HG03442 (cell line): ENCODE results near the gene VTA1.
A peak's percentile ranks its signal among the peaks of the same experiment; 100 is the strongest.
"Not testable (repeated sequence)": the region's sequence is repeated elsewhere in the genome, so short reads cannot be mapped to it uniquely, and the experiment has no call there.

Source experiments
- ATAC-seq: cut with Tn5 transposase; IDR thresholded peaks from one replicate; pipeline ENCODE4 v1.9.1; 2021; ENCODE audit warnings: mild to moderate bottlenecking, moderate library complexity; ENCODE audit not compliant: unreplicated experiment

Gene VTA1, protein sequence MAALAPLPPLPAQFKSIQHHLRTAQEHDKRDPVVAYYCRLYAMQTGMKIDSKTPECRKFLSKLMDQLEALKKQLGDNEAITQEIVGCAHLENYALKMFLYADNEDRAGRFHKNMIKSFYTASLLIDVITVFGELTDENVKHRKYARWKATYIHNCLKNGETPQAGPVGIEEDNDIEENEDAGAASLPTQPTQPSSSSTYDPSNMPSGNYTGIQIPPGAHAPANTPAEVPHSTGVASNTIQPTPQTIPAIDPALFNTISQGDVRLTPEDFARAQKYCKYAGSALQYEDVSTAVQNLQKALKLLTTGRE

DNA sequence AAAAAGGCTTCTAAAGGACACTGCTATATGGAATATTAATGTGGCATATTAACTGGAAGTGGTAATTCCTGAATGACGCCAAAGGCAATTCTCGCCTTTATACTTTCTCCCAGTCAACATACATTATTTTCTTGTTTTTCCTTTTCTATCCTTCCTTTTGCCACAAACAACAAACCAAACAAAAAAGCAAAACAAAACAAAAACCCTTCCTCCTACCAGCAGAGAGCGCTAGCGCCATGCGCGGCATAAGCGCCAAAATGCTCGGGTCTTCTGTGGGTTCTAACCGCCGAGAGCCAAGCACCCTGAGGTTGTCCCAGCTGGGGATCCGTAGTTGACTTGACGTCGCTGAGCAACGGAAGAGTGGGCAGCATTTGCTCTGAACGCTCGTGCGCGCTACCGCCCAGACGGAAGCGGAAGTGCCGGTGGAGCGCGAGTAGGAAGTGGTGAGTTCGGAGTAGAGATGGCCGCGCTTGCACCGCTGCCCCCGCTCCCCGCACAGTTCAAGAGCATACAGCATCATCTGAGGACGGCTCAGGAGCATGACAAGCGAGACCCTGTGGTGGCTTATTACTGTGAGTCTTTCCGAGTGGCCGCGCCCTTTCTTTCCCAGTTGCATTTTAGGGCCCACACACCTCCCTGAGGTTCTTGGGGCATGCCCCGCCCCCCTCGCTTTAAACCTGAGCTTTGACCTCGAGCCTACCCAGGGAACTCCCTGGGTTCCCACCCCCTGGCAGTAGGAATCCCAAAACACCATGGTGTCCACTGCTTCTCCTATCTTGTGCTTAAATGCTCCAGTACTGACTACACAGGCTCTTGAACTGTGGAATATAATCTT is at the start of gene VTA1, which contains the start of gene NMBR:
TSS of gene VTA1 (plus strand) at position 436 of the 835 bp plus-strand sequence. CDS start at position 461, 25 bp downstream.
TSS of gene NMBR (minus strand) at position 295 of the 835 bp plus-strand sequence. CDS start 58,464 bp downstream, outside the sequence.
- ATAC-seq, result peak; percentile 100

DNA sequence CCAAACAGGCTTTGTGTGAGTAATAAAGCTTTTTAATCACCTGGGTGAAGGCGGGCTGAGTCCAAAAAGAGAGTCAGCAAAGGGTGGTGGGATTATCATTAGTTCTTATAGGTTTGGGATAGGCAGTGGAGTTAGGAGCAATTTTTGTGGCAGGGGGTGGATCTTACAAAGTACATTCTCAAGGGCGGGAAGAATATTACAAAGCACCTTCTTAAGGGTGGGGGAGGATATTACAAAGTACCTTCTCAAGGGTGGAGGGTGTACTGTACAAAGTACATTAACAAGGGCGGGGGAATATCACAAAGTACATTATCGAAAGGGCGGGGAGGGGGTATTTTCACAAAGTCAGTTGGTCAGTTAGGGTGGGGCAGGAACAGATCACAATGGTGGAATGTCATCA is 42.2 kb upstream of the VTA1 start:
- not testable (repeated sequence) for ATAC-seq

DNA sequence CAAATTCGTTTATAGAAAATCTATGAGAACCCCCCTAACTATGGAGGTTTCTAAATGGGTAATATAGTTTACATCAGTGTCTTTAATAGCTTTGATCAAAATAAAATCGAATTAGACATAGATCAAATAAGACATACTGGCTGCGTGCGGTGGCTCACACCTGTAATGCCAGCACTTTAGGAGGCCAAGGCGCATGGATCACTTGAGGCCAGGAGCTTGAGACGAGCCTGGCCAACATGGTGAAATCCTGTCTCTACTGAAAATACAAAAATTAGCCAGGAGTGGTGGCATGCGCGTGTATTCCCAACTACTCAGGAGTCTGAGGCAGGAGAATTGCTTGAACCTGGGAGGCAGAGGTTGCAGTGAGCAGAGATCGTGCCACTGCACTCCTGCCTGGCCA is 36.2 kb upstream of the VTA1 start:
- not testable (repeated sequence) for ATAC-seq

DNA sequence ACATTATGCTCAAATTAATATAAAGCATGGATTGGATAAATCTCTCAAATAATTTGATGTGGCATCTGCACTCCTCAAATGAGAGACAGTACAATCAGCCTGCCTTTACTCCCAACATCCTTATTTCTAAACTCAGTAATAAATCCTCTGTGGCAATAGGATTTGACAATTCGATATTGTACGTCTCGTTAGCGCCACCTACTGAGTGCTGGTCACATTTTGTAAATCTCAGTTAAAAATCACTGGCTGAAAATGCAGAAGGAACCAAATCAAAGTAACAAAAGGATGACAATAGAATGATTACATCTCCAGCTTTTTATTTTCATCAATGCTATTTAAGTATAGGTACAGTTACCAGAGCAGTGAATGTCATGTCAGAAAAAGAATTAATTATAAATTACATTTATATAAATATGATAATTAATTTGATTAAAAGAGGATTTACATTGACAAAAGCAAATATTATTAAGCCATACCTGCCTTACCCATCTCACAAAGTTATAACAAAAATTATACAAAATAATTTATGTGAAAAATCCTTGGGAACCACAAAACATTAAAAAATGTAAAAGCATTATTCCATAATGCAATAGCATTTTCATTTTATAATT is 34.5 kb upstream of the VTA1 start:
- peak; percentile 60 for ATAC-seq

DNA sequence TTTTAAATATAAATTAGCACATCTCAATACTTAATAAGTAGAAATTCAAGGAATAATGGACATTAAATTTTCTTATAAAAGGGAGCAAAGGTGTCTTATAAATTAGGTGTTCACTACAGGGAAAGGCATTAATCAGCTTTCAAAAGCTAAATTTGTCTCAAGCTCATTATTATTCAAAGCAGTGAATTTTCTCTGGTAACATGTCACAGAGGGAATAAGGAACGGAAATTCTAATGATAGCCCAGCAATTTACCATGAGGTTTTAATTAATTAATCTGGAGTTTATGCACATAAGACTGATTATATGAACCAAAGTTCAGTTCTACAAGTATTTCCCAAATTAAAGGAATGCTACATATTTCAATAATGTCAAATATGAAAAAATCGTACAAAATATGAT is 29.7 kb upstream of the VTA1 start:
- no peak for ATAC-seq

DNA sequence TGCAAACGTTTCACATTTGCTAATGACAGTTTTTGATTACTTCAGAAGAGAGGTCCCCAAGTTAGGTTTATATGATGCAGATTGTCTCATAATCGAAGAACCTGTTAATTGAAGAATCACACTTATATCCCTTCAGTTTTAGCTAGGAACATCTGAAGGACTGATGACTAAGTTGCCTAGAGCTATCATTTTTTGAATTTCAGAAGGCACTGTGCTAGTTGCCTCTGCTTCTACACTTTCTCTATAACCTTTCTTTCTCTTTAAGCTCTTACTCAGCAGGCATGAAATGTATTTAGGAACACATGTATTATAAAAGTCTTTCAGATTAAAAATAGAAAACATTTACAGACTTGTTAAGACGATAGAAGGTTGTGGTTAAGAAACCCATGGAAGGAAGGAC is 28.7 kb upstream of the VTA1 start:
- no peak for ATAC-seq

DNA sequence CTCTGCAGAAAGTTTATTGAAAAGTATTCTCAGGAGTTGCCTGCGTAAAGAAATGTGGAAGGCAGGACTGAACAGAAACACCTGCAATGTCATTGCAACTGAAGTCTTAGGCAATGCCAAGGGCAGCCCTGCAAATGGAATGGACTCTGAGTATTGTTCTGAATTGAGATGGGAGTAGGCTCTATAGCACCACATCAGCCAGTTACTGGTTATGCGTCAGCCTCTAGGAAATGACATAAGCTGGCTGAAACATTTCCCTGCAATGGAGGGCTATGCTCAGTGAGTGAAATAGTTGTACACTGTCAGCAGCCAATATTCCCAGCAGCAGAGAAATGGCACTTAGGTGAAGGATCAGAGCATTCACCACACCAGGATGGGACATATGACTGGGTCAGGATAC is 28.1 kb upstream of the VTA1 start:
- ATAC-seq, result no peak

DNA sequence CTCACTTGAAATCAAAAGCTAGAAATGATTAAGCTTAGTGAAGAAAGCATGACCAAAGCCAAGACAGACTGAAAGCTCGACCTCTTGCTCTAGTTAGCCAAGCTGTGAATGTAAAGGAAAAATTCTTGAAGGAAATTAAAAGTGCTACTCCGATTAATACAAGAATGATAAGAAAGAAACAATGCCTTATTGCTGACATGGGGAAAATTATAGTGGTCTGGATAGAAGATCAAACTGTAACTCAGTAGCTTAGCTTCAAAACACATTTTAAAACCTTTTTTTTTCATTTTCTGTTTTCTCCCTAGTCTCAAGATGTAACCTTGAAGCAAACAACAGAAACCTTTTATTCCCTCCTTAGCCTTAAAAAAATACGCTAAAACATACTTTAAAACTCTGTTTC is 25.7 kb upstream of the VTA1 start:
- ATAC-seq, result no peak

DNA sequence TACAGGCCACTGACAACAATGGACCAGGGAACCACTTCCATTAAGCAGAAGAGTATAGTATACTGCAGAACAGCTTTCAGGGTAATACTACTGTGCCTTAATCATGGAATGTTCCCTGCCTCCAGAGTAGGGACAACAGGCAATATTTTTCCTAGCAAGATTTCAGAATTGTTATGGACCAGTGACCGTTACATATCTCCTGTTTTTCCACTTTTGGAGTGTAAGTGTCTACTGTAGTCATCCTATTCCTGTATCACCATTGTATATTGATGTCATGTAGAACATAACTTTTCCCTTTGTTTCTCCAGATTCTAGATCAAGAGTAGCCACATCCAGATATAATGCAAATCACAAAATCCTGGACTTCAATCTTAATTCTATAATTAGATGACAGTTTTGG is 16.2 kb upstream of the VTA1 start:
- no peak for ATAC-seq

DNA sequence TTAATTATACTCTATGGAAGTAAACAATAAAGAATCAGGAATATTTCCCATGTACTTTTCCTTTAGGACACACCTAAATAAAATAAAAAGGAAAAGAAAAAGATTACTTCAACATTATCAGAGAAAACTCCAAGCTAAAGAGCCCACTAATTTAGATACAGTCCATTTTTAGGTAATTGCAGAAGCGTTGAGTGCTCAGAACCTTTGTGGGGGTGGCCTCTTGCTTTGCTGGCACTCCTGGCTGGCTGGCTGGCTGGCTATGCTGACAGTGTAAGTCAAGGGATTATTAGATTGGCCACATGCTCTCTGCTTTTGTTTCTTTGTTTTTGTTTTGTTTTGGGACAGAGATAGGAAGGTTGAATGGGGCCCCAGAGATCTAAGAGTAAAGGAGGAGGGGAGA is 14.4 kb upstream of the VTA1 start, which contains the start of gene GJE1:
TSS of gene GJE1 (plus strand) at position 301 of the 400 bp plus-strand sequence. CDS start 234 bp downstream, outside the sequence.
- ATAC-seq, result no peak

DNA sequence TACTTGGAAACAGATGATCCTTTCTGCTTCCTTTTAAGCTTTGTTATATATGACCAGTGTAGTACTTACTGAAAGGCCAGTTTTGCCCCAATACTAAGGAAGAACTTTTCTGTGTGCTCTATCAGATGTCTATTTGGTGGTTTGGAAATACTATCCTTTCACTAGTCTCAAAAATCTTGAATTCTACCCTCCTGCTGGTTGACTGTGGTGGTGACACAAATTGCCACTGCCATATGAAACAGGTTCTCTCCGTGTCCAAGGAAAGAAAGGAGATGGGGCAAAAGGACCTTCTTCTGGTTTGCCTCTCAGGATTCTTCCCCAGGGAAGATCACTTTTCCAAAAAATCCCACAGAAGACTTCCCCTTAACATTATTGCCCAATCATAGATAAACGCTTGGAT is 8.2 kb upstream of the VTA1 start:
- no peak for ATAC-seq

DNA sequence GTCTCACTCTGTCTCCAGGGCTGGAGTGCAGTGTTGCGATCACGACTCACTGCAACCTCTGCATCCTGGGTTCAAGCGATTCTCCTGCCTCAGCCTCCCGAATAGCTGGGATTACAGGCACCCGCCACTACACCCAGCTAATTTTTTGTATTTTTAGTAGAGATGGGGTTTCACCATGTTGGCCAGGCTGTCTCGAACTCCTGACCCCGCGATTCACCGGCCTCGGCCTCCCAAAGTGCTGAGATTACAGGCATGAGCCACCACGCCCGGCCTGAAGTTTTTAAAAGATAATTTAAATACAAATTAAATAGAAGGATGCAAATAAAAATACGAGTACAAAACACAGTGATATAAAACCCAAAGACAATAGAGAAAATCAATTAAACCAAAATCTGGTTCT is 5.5 kb upstream of the VTA1 start:
- ATAC-seq, result not testable (repeated sequence)

DNA sequence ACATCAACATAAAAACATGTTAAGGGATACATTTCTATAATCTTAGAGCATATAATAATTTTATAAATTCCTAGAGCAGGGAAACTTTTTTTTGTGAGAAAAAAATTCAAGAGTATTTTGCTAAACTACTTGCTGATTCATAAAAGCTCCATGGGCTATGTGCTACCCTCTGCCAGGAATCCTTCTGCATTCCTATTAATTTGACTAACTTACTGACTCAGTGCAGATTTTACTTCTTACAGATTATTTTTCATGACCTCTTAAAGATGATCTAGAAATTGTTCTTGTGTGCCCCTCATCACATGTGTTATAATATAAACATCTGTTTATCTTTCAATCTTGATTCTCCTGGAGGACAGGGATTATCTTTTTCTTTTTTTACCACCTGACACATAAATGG is 5.7 kb downstream of the VTA1 start:
- ATAC-seq, result no peak

DNA sequence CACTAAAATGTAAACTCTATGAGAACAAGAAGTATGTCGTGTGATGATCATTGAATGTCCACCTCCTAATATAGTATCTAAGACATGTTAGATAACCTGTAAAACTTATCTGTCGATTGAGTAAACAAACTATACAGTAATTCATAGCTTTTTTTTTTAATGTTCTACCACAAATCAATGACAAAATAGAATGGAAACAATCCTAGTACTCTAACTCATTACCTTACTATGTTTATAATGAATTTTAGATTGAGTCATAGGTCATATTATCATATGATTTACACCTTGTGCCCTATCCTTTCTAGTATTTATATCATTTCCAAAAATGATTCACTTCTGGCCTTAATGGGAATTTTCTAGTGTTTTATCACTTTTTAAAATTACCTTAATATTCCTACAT is 6.1 kb downstream of the VTA1 start:
- no peak for ATAC-seq

DNA sequence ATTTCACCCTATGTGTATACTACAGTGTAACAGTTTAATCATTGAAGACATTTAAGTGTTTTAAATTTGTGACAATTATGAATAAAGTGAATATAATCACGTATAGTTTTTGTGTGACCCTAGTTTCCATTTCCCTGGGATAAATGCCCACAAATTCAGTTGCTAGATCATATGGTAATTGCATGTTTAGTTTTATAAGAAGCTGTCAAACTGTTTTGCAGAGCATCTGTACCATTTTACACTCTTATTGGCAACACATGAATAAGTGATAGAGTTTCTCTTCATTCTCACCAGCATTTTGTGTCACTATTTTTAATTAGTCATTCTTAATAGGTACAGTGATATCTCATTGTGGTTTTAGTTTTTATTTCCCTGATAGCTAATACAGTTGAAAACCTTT is 7.3 kb downstream of the VTA1 start:
- ATAC-seq, result no peak

DNA sequence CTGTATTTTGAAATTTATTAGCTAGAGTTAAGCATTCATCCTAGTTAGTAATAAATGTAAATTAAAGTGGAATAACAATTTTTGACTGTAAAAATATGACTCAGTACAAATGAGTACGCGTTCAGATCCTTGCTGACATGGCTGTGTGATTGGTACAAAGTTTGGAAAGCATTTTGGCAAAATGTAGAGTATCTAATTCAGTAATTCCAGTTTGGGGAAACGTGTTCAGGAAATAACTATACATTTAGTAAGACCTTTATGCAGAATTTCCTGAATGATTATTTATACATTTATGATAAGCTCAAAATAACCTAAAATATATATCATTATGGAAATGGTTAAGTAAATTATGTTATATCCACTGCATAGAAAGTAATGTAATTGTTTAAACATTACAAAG is 8.0 kb downstream of the VTA1 start:
- ATAC-seq, result no peak

DNA sequence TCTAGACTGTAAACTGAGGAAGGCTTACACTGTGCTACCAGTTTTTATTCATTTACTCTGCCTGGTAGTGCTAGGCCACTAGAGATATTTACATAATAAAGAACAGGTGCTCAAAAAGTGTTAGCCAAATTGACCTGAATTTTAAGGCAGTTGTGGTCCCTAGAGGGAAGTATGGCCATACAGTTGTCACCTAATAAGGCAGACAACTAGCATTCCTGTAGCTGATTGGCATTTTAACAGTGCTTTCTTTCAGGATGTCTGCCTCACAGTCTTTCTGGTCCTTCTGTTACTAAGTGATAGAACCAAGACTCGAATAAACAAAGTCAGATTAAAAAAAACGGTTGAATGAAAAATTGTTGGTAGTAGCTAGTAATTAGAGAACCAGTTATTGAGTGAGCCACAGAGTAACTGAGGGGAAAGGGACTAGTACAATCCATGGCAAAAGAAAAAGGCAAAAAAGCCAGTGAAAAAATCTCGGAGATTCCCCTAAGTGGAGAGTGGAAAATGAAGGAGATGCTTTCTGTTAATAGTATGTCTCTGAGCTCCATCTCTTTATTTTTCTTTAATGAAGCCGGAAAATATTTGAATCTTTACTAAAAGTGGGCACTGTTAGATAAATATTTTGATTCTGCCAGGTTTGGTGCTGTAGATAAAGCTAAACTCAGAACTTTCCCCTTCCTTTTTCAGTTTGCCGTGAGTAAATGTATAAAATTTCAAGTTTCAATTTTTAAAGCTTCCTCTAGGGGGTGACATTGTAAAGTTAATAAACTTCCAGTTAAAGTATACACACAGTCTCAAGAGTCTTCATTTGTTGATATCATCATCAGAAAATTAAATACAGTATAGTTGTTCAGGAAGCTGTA is 9.1 kb downstream of the VTA1 start:
- ATAC-seq, result peak; percentile 48

DNA sequence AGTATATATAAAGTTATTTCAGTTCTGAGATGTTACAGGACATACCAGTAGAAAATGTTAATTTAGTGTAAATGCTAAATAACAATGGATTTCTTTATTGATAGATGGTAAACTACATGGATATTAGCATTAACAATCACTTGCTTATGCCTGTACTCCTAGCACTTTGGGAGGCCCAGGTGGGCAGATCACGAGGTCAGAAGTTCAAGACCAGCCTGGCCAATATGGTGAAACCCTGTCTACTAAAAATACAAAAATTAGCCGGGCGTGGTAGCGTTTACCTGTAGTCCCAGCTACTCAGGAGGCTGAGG is 9.7 kb downstream of the VTA1 start:
- not testable (repeated sequence) for ATAC-seq

DNA sequence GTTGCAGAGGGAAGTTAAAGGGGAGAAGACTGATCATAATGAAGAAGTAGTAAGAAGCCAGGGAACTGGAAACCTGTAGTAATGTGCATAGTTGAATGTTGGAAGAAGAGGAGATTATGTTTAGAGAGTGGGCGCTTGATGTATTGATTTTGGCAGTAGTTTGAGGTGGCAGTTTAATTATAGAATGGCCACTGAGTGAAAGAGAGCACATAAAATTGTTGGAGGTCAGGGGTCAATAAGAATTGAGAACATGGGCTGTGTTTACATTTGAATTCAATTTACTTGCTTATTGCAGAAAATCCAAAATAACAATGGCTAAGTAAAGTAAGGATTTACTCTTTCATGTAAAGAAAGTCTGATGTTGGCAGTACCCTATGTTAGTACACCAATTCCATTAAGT is 15.7 kb downstream of the VTA1 start:
- no peak for ATAC-seq

DNA sequence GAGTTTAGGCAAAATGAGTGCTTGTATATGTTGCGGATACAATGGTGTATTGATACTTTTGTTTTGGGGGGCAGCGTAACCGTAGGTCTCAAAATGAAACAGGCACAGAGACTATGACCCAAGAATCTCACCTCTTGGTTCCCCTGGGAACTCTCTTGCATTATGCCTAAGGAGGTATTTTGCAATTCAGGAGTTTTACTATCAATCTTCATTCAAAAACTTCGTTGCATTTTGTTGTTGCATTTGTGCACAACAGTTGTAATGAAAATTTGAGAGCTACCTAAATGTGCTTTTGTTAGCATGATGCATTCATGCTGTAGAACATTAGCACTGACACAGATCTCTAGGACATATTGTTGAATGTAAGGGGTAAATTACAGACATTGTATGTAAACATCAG is 18.2 kb downstream of the VTA1 start:
- no peak for ATAC-seq

DNA sequence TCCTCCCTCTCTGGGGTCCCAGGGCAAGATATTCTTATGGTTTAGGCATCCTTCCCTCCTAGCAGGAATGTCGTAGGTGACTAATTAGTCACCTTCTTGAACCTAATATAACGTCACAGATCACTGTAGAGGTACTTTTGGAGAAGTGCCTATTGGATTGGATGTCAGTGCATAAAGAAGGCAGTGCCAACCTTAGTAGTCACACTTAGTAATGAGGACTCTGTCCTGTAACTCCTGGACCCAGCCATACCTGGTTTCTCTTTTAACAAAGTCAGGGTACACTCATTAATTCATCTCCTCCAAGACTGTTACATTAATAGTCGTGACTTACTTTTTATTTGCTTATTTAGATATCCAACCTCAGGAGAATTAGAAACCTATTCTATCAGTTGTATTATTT is 20.0 kb downstream of the VTA1 start:
- no peak for ATAC-seq
